Colonic mucosa (tissue), 4 donors: ENCODE data around the gene VRK1. TPM values are rescaled to one million over a fixed set of nuclear protein-coding genes. Genes with fewer than 3 reads are reported as not detected.

Experiments used
- DNase-seq: peaks from one replicate; pipeline ENCODE4 v3.0.0-alpha.2; 2020
- H3K27ac ChIP-seq: fragments of 200-600 bp; one replicate; pipeline ENCODE4 v1.8.0; 2021
- H3K27me3 ChIP-seq: fragments of 200-600 bp; one replicate; pipeline ENCODE4 v1.8.0; 2021
- H3K36me3 ChIP-seq: fragments of 200-600 bp; one replicate; pipeline ENCODE4 v1.8.0; 2021
- H3K4me1 ChIP-seq: fragments of 200-600 bp; one replicate; pipeline ENCODE4 v1.8.0; 2021; ENCODE audit warnings: mild to moderate bottlenecking
- H3K4me3 ChIP-seq: fragments of 200-600 bp; one replicate; pipeline ENCODE4 v1.8.0; 2021
- H3K9ac ChIP-seq, 2 donors: one replicate each; pipeline ENCODE4 v1.7.0; 2013; ENCODE audit warnings: control low read depth in 2 of 2, low read depth in 2 of 2, low read length in 2 of 2
- H3K9me3 ChIP-seq: fragments of 200-600 bp; one replicate; pipeline ENCODE4 v1.8.0; 2021
- CTCF ChIP-seq: fragments of 200-600 bp; IDR thresholded peaks from one replicate; pipeline ENCODE4 v1.8.0; 2022; ENCODE audit warnings: antibody characterized with exemption, mild to moderate bottlenecking
- intact Hi-C: fragments of 100-400 bp; cut with DNase I; formaldehyde crosslinking; loops from one replicate; pipeline ENCODE4 v1.14.1; 2022
- total RNA-seq, 2 donors: library from RNA; stranded (reverse); fragmentation: NEBNext Ultra II Directional in 1 of 2; extraction: Animal tissue kit (Norgen Biotek cat#: 25700) in 1 of 2; gene quantifications; one replicate each; pipeline ENCODE4 v1.2.1, GENCODE V29; 2021
- donor health status: healthy.
- donor health status: DM: no; HTN: no; CAD: no.
- donor health status: DM: no; HTN: no; CAD: no.

VRK1 gene
- total RNA-seq, 2 donors from 2014 or later = 13.0 to 35.9 TPM

- no peak overlapping the region for H3K4me3 ChIP-seq
- H3K36me3 ChIP-seq = no peaks in the 10 kb centered on the region
- intact Hi-C loops = no loop called here
- no peak overlapping the region for H3K9ac ChIP-seq
- H3K9me3 ChIP-seq = no peaks in the 10 kb centered on the region
- H3K4me1 ChIP-seq = no peaks in the 10 kb centered on the region
- peak; percentile 63 for TF ChIP-seq CTCF
- no peaks in the 10 kb centered on the region for H3K27me3 ChIP-seq
- H3K27ac ChIP-seq = no peak overlapping the region
- DNase-seq = no peak
Observed at GRCh38 chr14:96852823-96853422, 55.7 kb downstream of the VRK1 start.

- H3K4me1 ChIP-seq = no peaks in the 10 kb centered on the region
- no peak for DNase-seq
- no peak overlapping the region for H3K27ac ChIP-seq
- no peak overlapping the region for H3K4me3 ChIP-seq
- intact Hi-C loops = no loop called here
- no peaks in the 10 kb centered on the region for H3K36me3 ChIP-seq
- no peaks in the 10 kb centered on the region for H3K27me3 ChIP-seq
- TF ChIP-seq CTCF = no peak
- no peak overlapping the region for H3K9ac ChIP-seq
- no peaks in the 10 kb centered on the region for H3K9me3 ChIP-seq
Observed at GRCh38 chr14:96858643-96859042, 61.5 kb downstream of the VRK1 start.

- Histone ChIP-seq H3K4me3 (no peak overlapping the region), H3K36me3 (no peaks in the 10 kb centered on the region), H3K9me3 (no peaks in the 10 kb centered on the region), H3K27ac (no peak overlapping the region), H3K9ac (no peak overlapping the region), H3K27me3 (no peaks in the 10 kb centered on the region), H3K4me1 (no peaks in the 10 kb centered on the region)
- intact Hi-C loops = no loop called here
- no peak for TF ChIP-seq CTCF
- no peak for DNase-seq
Observed at GRCh38 chr14:96861568-96862310, 64.6 kb downstream of the VRK1 start.

- H3K27me3 ChIP-seq = no peaks in the 10 kb centered on the region
- H3K27ac ChIP-seq = no peak overlapping the region
- no peak for DNase-seq
- no peak overlapping the region for H3K4me3 ChIP-seq
- no peak for TF ChIP-seq CTCF
- H3K36me3 ChIP-seq = no peaks in the 10 kb centered on the region
- intact Hi-C loops = no loop called here
- no peaks in the 10 kb centered on the region for H3K4me1 ChIP-seq
- no peaks in the 10 kb centered on the region for H3K9me3 ChIP-seq
- H3K9ac ChIP-seq = no peak overlapping the region
Observed at GRCh38 chr14:96863327-96863985, 66.3 kb downstream of the VRK1 start.

GRCh38 chr14:96863986-96864330 is 66.8 kb downstream of the VRK1 start:
- Histone ChIP-seq H3K4me1 (no peaks in the 10 kb centered on the region), H3K9ac (no peak overlapping the region), H3K27me3 (no peaks in the 10 kb centered on the region), H3K4me3 (no peak overlapping the region), H3K27ac (no peak overlapping the region), H3K36me3 (no peaks in the 10 kb centered on the region), H3K9me3 (no peaks in the 10 kb centered on the region)
- no peak for DNase-seq
- intact Hi-C loops = no loop called here
- TF ChIP-seq CTCF = no peak
